LoVo (cell line): ENCODE measurements around the gene RNF213.
"Not testable (repeated sequence)": the region's sequence is repeated elsewhere in the genome, so short reads cannot be mapped to it uniquely, and the experiment has no call there.

Experiments used
- DNase-seq: peaks from one replicate; pipeline ENCODE4 v3.0.0-alpha.2; 2016; ENCODE audit warnings: low spot score

RNF213 gene

DNA sequence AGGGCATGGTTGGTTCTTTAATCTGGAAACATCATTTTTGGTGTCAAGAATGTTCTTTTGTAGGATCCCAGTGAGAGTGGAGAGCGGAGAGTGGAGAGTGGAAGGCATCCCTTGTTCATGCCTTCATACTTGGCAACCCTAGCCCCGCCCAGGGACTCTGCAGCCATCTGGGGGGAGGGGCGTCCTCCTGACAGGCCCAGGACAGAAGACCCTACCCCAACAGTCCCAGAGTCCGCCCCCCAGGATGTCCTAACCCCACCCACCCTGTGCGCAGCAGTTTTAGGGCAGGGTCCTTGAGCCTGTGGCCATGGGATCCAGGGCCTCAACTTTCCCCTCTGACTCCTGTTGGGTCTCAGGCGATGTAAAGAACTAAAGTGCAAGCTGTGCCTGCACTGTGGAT is 36.0 kb upstream of the RNF213 start:
- no peak for DNase-seq

DNA sequence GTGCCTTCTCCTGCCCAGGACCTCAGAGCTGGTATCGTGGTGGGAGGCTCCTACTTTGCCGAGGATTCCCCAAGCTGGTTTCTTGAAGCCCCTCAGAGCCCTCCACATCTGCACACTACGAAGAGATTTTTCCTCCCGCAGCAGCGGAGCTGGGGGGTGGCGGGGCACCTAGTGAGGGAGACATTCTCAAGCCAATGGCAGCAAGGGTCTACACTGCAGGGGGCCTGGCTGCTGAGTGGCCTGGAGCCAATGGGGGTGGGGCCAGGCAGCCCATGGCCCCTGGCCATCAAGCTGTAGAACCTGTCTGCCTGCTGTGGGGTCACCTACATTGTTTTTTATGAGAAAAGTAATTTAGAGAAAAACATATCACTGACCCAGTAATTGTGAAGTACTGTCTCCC is 35.4 kb upstream of the RNF213 start:
- no peak for DNase-seq

DNA sequence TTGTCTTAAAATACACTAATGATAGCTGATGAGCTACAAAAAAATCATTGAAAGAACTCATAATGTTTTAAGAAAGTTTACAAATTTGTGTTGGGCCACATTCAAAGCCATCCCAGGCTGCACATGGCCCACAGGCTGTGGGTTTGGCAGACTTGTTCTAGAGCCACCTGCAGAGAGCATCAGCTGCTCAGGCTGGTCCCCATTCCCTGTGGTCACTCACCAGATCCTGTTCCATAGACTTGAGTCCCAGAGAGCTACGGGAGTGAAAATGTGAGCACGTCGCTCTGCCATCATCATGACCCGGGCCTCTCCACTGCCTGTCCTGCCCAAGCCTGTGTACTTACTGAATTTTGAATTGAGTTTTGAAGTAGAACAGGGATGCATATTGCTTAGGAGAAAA is 33.5 kb upstream of the RNF213 start:
- DNase-seq = no peak

DNA sequence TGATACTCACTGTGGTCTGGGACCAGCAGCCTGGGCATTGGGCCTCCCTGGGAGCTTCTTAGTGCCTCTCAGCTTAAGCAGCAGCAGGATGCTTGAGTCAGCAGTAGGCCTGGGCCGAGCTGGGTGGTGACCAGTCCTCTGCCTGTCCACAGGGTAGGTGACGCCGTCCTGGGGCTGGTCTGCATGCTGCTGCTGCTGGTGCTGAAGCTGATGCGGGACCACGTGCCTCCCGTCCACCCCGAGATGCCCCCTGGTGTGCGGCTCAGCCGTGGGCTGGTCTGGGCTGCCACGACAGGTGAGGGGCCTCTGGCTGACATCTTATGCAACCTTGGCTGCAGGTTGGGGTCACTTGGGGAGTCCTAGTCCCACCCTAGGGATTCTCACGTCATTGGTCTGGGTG is 33.0 kb upstream of the RNF213 start:
- DNase-seq = no peak

DNA sequence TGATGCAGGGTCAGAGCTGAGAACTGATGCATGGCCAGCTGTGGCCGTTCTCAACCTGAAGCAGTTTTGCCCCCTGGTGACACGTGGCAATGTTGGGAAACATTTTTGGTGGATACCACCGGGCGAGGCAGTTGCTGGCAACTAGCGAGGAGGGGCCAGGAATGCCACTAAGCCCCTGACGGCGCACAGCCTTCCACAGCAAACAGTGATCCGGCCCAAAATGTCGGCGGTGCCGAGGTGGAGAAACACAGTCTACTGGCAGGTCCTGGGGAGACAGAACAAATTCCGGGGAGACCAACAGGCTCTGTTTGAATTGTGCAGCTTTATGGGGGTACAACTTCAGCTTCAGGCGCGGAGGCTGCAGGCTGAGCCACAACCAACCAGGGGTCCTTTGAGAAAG is 32.2 kb upstream of the RNF213 start:
- no peak for DNase-seq

DNA sequence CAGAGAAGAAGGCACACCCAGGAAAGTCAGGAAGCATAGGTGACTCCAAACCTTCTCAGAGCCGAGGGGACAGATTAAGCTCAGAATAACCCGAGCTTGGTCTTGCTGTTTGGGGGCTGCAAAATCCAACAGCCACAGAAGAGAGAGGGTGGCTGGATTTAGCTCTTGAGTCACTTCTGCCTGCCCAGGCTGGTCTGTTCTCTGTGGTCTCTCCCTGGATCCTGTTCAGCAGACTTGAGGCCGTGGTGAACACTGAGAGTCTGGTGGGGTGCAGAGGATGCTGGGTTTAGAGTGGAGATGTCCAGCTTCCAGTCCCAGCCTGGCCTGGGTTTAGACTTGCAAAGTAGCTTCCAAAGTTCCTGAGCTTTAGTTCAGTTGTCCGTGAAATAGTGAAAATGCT is 31.6 kb upstream of the RNF213 start:
- no peak for DNase-seq

DNA sequence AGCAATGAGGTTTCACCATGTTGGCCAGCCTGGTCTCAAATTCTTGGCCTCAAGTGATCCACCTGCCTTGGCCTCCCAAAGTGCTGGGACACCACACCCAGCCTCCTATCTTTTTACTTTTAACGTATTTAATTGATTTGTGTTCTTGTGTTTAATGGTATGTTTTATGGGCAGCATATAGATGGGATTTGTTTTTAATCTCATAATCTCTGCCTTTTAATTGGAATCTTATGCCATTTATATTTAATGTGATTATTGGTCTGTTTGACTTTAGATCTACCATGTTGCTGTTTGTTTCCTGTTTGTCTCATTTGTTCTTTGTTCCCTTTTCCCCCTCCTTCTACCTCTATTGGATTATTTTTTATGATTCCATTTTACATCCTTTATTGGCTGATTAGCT is 28.2 kb upstream of the RNF213 start:
- DNase-seq = no peak

DNA sequence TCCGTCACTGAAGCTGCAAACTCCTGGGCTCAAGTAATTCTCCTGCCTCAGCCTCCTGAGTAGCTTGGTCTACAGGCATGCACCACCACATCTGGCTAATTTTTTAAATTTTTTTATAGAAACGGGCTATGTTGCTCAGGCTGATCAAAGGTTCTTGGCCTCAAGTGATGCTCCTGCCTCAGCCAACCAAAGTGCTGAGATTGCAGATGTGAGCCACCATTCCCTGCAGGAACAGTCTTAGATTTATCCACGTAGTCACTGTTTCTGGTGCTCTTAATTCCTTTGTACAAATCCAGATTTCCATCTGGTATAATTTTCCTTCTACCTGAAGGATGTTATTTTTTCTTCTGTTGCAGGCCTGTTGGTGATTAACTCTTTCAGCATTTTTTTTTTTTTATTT is 27.4 kb upstream of the RNF213 start:
- no peak for DNase-seq

DNA sequence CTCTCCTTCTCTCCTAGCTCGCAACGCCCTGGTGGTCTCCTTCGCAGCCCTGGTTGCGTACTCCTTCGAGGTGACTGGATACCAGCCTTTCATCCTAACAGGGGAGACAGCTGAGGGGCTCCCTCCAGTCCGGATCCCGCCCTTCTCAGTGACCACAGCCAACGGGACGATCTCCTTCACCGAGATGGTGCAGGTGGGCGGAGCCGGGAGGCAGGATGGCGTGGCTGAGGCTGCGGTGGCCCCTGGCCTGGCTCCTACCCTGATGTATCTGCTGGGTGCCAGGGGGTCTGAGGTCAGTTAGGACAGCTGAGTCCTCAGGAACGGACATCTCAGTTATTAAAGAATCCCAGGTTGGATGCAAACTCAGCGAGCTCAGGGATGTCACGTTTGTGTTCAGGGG is 23.7 kb upstream of the RNF213 start:
- no peak for DNase-seq

DNA sequence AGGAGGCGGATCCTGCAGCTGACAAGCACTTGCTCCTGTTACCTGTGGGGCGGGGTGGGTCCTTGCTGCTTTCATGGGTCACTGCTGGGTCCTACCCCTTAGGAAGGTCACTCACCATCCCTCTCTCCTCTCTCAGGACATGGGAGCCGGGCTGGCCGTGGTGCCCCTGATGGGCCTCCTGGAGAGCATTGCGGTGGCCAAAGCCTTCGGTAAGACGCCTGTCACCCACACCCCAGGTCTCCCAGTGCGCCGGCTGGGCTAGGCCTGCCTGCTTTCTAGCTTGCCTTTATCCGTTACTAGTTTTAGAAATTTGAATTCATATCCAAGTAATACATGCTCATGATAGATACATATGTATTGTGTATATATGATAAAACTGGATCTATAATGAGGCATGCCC is 23.3 kb upstream of the RNF213 start:
- DNase-seq = no peak

DNA sequence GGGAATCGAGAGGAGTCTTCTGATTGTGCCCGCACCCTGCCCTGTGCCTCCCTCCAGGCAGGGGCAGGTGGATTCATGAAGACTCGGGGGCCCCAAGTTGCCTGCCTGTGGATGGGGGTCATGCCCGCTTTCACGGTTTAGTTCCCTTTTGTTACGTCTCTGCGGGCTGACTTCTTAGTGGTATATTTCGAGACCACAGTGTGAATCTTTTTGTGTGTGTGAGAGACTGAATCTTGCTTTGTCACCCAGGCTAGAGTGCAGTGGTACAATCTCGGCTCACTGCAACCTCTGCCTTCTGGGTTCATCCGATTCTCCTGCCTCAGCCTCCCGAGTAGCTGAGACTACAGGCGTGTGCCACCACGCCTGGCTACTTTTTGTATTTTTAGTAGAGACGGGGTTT is 18.1 kb upstream of the RNF213 start:
- no peak for DNase-seq

DNA sequence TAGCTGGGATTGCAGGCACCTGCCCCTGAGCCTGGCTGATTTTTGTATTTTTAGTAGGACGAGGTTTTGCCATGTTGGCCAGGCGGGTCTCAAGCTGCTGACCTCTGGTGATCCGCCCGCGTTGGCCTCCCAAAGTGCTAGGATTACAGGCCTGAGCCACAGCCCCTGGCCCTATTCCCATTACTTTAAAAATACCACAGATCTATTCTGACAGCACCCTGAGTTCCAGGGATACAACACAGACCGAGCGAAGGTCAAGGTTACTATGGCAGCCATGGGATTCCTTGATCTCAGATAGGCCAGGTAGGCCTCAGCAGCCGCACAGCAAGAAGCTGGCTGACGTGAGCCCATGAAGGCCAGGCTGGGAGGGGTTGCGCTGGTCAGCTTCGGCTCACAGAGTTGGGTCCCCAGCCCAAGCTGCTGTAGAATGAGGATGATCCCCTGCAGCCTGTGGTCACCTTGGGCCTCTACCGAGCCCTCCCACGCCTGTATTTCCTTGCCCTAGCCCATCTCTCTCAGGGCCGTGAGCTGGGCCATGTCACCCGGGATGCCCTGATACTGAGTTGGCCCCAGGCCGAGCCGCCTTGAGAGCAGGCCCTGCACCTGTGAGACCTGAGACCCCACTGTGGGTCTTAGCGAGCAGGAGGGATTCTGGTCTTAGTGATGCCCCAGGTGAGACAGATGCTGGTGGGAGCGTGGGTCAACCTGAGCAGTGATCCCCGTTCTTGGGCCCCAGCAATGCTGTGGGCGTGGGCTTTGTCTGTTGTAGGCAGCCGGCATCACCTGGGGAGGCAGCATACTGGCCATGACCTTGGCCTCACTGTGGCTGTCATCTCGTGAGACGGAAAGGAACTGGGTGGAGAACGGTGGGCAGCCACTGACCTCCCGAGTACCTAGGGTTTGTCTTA is 16.9 kb upstream of the RNF213 start:
- no peak for DNase-seq

DNA sequence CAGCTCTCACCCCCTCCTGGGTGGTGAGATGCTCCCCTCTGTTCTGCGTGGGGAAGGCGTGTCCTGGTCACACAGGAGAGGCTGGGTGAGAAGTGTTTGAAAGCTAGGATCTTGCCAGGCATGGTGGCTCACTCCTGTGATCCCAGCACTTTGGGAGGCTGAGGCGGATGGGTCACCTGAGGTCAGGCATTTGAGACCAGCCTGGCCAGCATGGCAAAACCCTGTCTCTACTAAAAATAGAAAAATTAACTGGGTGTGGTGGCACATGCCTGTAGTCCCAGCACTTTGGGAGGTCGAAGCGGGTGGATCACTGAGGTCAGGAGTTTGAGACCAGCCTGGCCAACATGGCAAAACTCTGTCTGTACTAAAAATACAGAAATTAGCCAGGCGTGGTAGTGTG is 16.2 kb upstream of the RNF213 start:
- DNase-seq = not testable (repeated sequence)

DNA sequence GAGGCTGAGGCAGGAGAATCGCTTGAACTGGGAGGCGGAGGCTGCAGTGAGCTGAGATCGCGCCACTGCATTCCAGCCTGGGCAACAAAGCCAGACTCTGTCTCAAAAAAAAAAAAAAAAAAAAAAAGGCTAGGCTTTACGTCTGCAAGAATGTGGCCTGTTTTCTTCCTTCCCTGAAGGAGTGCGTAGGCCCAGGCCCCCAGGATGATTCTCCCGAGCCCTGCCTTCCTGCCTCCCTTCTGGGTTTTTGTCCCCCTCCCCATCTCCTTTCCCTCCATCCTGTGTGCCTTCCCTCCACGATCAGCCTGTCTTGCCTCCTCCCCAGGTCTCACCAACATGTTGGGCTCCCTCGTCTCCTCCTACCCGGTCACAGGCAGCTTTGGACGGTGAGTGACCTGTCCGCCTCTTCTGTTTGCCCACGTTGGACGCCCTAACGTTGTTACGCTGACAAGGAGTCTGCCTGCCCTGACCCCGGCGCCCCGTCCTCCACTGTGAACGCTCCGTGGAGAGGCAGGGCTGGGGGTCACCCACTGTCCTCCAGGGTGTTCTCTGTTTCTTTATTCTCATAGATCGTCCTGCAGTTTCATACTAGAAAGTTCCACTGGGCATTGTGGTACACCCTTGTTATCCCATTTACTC is 15.7 kb upstream of the RNF213 start:
- no peak for DNase-seq

DNA sequence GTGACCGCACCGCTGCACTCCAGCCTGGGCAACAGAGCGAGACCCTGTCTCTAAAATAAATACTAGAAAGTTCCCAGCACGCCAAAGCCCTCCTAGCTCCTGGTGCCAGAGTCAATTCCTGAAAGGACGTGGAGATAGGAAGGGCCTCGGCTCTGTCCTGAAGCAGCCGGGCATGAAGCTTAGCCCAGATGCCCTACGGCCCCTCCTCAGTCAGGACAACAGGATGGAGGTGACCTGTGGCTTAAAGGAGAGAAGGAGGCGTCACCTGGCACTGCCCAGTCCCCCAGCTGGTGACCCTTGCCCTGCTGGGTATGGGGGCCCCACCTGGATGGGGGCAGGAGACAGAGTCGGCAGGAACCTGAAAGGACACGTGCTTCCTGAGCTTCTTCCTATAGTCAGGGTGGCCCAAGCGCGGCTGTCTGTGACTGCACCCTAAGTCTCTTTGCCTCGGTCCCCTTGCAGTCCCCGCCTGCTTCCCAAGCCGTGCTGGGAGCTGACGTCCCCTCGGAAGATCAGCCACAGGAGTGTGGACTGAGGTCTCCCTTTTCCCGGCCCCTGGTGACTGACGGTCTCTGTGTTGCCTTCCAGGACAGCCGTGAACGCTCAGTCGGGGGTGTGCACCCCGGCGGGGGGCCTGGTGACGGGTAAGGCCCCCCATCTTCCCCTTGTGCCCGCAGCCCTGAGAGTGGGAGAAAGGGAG is 14.9 kb upstream of the RNF213 start:
- no peak for DNase-seq

DNA sequence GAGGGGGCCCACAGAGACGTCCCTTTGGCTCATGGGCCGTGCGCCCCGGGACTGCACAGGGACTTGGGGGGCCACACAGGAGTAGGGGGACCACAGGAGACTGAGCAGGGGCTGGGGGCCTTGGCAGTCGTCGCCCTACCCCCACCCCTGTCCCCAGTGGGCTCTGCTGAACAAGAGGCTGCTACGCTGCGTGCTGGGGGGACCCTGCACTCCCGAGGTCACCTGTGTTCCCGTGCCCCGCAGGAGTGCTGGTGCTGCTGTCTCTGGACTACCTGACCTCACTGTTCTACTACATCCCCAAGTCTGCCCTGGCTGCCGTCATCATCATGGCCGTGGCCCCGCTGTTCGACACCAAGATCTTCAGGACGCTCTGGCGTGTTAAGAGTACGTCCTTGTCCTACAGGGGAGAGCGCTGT is 14.4 kb upstream of the RNF213 start:
- DNase-seq = no peak

DNA sequence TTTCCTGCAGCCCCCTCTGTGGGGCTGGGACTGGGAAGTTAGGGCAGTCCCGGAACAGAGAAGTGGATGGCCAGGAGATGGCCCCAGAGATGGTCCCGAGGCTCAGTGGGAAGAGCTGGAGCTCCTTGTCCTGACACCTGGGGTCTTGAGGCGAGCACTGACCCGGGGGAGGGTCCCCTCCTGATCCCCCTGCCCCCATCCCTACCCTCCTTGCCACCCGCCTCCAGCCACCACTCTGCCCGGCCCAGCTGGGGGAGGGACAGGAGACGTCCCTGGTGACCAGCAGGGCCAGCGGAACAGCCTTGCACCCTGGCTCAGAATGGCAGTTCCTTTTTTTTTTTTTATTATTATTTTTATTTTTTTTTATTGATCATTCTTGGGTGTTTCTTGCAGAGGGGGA is 13.9 kb upstream of the RNF213 start:
- DNase-seq = no peak

DNA sequence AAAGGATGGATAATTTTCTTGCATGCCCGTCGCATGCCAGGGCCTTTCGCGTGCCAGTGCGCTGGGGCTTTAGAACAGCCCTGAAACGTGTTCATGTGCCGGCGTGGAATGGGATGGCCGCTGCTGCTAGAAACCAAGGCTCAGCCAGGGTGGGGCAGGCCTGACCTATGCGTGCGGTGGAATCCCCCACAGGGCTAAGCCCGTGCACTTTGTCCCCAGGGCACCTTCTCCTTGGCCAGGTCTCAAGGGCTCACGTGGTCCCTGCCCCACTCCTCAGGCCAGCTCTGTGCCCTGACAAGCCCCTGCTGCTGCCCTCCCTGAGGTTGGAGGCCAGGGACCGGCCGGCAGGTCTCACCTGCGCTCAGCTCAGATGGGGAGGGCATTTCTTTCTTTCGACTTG is 13.1 kb upstream of the RNF213 start:
- no peak for DNase-seq

DNA sequence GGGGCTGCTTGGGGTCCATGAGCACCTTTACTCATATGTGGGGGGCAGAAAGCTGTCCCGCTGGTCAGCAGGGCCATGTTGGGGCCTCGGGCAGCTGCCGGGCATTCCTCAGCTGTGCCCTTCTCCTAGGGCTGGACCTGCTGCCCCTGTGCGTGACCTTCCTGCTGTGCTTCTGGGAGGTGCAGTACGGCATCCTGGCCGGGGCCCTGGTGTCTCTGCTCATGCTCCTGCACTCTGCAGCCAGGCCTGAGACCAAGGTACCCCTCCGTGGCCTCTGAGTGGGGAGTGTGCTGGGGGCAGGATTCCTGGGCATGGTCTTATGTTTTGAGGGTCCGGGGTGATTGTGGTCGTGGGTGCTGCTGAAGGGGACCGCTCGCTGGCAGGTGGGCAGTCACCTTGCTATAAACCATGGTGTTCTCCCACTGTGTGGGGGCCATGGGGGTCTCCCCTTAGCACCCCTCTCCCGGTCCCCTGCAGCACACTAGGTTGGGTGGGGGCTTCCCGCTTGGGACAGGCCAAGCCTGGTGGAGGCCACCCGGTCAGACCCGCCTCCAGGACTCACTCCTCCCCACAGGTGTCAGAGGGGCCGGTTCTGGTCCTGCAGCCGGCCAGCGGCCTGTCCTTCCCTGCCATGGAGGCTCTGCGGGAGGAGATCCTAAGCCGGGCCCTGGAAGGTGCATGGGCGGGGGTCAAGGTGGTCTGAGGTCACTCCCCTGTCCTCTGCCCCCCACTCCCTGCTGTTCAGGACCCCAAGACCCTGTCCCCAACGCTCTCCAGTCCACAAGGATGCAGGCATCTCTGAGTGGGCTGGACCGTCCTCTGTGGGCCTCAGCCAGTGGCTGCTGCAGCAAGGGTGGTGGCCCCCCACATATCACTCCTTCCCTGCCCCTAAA is 12.4 kb upstream of the RNF213 start:
- no peak for DNase-seq

DNA sequence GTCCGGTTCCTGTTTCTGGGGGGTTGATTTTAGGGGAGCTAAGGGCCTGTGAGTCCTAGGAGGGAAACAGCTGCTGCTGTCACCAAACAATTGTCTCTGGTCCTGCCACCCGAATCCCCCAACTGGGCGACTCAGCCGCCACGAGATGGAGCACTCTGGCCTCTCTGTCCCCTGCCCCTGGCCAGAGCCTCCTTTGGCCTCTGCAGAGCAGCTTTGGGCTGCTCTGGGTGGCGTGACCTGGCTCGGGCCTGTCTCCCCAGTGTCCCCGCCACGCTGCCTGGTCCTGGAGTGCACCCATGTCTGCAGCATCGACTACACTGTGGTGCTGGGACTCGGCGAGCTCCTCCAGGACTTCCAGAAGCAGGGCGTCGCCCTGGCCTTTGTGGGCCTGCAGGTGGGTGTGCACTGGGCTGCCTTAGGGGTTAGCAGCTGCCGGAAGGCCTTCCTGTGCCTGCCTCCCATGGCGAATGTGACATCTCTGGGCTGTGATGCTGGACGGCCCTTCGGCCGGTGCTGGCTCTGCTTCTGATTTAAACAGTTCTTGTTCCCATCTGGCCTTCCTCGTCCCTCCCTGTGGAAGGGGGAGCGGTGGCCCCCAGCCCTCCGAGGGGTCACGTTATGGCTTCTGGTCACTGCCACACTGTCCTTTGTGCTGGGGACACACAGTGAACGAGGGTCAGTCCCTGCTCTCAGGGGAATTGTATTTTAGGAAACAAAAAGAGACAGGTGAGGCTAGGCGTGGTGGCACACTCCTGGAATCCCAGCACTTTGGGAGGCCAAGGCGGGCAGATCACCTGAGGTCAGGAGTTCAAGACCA is 11.6 kb upstream of the RNF213 start:
- DNase-seq = no peak

DNA sequence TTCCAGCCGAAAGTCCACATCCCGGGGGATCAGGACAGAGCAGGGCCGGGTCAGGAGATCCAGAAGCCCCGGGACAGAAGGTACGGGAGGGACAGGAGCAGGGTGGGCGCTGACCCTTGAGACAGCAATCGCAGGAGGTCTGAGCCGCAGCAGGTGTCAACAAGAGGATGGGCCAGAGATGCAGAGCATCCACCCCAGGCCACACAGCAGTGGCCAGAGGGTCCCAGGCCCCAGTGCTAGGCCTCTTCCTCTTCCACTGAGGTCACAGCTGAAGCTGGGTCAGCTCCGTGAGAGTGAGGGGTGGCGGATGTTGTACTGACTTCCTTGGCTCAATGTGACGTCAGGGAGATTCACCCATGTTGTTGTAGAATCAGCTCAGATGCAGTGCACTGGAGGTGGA is 8.7 kb upstream of the RNF213 start:
- DNase-seq = no peak
